Activated T-cell treated with anti-CD3 and anti-CD28 coated beads for 24 hours (primary cell): ENCODE measurements around the gene ADCK2.
"Not testable (repeated sequence)": the region's sequence is repeated elsewhere in the genome, so short reads cannot be mapped to it uniquely, and the experiment has no call there.

Experiments used
- DNase-seq: peaks from one replicate; pipeline ENCODE4 v3.0.0-alpha.2; 2020; ENCODE audit warnings: low read depth

The ADCK2 gene, protein sequence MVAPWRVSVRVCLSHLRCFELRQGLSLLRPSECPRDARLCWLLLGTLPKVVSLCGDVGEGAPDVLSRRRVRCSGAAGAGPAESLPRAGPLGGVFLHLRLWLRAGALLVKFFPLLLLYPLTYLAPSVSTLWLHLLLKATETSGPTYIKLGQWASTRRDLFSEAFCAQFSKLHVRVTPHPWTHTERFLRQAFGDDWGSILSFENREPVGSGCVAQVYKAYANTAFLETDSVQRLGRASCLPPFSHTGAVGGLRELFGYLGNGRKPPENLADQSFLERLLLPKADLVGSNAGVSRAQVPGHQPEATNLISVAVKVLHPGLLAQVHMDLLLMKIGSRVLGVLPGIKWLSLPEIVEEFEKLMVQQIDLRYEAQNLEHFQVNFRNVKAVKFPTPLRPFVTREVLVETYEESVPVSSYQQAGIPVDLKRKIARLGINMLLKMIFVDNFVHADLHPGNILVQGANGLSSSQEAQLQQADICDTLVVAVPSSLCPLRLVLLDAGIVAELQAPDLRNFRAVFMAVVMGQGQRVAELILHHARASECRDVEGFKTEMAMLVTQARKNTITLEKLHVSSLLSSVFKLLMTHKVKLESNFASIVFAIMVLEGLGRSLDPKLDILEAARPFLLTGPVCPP

DNA sequence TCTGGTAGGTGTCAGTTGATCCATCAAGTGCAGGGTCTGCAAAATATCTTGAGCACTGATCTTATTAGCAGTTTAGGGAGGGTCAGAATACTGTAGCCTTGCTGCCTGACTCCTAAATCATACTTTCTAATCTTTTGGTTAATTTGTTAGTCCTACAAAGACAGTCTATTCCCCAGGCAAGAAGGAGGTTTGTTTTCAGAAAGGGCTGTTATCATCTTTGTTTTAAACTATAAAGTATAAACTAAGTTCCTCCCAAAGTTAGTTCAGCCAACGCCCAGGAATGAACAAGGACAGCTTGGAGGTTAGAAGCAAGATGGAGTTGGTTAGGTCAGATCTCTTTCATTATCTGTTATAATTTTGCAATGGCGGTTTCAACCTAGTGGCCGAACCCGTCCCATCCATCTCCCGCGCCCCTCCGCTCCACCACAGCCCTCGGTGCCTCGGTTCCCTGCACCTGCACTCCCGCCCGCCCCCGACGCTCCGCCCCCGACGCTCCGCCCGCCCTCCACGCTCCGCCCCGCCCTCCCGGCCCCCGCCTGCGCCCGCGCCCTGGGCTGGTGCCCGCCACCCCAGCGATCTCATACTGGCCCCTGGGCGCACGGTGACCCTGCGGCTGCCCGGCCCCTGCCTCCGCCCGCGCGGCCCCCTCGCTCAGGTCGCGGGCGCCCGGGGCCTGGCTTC, at the start of gene ADCK2:
ADCK2 (plus strand) TSS at position 564 of the 681 bp plus-strand sequence. CDS start 386 bp downstream, outside the sequence.
- DNase-seq = peak; percentile 54

DNA sequence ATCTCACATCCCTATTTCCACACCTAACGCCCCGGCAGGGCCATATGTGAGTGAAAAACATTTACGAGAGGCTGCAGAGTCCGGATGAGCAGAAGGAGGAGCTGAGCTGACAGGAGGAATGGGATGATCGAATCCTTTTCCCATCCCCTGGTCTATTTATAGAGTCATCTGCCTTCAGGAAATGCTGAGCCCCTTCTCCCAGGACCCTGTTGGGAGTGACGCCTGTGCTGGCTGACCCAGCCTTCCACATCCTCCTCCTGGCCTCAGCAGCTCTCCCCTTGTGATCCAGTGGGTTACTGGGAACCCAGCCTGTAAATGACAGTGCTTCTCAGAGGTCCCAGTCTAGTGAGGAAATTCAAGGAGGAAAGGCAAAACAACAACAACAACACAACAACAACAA, 48.8 kb upstream of the ADCK2 start:
- DNase-seq = no peak

DNA sequence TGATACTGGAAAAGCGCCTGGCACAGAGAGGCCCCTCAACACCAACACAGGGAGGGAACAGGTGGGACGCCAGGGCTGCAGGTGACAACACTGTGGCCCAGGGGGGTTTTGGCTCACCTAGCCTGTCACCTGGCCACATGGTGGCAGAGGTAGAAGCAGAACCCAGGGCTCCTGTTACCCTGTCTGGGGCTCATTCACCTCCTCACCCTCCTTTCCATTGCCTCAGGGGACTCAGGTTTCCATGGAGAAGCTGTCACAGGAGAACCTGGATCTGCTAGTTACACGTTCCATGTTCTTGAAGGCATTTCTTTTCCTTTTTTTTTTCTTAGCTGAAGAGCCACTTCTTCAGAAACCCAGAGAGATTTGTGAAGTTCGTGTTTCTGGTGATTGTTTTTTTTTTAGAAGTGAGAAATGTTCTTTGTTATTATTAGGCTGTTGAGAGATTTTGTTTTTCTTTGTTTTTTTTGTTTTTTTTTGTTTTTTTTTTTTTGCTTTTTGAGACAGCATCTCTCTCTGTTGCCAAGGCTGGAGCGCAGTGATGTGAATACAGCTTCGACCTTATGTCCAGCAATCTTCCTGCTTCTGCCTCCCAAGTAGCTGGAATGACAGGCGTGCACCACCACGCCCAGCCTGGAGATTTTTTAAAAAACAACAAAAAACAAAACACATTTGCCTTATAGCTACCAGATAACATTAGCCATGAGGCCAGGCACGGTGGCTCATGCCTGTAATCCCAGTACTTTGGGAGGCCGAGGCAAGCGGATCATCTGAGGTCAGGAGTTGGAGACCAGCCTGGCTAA, 48.2 kb upstream of the ADCK2 start:
- no peak for DNase-seq

DNA sequence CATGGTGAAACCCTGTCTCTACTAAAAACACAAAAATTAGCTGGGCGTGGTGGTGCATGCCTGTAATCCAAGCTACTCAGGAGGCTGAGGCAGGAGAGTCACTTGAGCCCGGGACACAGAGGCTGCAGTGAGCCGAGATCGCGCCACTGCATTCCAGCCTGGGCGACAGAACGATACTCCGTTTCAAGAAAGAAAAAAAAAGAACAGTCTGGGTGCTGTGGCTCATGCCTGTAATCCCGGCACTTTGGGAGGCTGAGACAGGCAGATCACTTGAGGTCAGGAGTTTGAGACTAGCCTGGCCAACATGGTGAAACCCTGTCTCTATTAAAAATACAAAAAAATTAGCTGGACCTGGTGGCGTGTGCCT, 47.6 kb upstream of the ADCK2 start:
- DNase-seq = not testable (repeated sequence)

DNA sequence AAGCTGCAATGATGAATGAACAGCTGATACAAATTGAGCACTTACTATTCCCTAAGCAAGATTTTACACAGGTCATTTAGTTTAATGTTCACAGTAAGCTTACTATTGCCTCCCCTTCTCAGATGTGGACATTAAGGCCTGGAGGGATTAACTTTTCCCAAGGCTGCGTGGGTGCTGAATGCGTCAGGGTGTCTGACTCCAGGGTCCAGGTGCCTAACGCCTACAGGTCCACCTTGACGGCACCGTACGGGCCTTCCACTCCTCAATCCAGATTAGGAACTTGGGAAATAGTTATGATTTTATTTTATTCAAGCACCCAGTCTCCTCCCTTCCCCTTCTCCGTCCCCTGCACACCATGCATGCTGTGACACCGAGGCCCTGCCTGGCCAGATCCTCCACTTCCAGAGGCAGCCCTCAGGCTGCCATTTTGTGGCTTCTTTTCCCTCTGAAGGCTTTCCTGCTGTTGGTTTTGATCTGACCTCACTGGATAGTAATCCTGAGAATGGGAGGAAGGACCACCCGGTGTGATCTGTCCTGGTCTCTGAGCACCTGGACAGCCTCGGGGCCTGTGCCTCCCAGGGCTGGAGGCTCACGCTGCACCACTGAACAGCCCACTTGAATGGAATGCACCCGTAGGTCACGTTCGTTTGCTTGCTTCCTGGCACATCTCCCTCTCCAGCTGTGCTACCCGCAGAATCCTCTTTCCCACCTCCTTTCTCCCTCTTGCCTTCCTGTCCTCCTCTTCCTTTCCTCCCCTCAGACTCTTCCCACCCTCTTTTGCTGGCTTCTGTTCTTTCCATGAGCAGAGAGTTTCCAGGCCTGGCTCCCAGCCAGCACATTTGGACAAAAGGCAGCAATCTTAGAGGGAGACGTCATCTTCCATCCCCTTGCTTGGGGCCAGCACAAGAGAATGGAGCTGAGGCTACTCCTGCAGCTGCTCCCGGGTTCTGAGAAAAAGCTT, 46.6 kb upstream of the ADCK2 start:
- DNase-seq = no peak

DNA sequence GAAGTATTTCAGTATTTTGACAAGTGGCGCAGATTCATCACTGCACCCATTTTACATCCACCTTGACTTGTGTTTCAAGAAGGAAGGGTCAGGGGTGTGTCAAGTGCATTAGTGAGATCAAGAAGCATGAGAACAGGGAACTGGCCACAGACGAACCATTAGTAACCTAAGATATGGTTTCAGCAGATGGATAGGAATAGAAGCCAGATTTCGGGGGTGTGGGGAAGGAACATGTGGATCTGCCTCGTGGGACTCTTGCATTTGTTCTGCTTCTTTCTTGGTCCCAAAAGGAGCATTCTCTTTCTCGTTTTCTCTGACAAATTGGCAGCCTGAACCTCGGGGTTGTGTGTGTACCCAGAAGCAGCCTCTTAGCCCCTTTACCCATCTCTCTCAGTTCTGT, 41.7 kb upstream of the ADCK2 start:
- DNase-seq = no peak

DNA sequence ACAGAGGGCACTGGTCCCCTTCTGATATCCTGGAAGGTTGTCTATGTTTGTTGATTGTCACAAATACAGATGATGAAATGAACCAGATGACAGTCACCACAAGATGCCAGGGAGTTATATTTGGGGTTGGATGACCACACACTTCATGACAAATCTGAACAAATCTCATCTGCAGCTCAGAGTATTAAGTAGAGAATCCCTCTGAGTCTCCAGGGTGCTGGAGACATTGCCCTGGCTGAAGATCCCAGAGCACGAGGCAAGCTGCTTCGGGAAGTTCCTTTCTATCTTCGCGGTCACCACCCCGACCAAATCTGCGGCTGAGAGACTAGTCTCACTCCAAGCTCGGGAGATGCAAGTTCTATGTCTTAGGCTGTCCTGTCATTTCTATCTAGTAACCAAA, 41.1 kb upstream of the ADCK2 start:
- DNase-seq = no peak

DNA sequence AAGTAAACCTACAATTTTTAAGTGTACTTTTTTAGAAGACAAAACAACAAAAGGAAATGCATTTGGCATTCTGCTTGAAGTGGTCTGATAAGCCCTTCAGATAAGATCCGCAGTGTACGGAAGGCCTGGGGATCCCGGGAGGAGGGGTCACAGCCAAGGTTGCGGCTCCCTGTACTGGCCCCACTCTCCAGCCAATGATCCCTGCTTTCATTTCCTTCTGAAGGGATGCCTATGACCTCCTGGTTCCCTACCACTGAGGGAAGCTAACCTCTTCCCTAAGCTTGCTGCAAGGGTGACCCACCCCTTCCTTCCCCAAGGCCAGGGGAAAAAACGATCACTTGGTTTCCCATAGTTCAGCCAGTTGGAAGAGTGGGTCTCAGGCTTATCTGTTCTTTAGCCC, 37.4 kb upstream of the ADCK2 start:
- no peak for DNase-seq

DNA sequence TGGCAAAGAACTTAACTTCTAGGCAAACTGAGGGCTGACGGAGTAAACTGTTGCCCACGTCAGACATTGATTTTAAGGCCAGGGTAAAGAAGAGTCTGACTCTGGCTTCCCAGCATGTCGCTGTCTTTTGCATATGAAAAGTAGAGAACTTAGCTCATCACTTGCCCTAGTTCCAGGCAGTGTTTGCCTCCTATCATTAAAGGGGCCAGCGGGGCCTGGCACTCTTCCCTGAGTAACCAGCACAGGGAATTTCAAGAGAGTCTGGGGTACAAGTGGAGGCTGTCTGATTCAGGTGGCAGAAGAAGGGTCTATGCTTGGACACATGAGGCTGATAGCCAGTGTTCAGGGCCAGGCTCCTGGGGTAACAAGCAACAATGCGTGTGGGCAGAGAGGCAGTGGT, 36.9 kb upstream of the ADCK2 start:
- no peak for DNase-seq

DNA sequence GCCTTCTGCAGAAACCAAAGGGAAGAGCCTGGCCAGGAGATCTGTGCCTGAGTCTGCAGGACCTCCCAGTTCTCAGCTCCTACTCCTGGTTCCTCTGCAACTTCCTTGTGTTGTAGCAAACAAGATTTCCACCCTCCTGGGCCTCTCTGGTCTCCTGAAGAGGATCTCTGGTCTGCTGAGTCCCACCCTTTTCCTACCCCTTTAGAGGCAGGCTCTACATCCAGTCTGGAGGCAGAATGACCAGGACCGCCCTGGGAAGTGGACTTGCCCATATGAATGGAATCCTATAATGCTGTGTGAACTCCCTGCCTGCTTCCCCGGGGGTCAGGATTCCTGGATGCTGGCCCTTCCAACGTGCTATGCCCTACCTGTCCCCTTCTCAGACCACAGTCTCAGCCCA, 35.3 kb upstream of the ADCK2 start:
- no peak for DNase-seq

DNA sequence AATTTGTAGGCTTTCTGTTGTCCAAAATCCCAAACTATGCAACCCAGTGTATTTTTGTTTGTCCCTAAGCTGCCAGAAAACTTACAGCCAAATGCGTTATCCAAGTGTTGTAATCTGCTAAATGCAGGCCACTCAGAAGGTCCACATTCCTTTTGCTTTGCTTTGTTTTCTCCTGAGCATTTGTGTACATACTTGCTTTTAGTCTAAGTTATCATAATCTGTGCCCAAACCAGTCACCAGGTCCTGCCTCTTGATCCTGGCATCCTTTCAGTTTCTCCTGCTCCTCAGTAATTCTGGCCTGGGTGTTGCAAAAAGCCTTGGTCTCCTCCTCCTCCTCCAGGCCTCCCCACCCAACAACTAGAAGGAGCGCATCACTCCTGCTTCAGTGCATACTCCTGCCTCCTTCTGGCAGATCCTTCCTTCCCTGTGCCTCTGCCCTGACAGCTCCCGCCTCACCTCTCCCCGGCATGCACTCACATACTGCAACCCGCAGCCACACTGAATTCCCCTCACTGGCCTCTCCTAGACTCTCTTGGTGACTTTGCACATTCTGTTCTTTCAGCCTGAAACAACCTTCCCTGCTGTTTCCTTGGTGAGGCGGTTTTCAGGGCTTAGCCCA, 34.5 kb upstream of the ADCK2 start:
- no peak for DNase-seq

DNA sequence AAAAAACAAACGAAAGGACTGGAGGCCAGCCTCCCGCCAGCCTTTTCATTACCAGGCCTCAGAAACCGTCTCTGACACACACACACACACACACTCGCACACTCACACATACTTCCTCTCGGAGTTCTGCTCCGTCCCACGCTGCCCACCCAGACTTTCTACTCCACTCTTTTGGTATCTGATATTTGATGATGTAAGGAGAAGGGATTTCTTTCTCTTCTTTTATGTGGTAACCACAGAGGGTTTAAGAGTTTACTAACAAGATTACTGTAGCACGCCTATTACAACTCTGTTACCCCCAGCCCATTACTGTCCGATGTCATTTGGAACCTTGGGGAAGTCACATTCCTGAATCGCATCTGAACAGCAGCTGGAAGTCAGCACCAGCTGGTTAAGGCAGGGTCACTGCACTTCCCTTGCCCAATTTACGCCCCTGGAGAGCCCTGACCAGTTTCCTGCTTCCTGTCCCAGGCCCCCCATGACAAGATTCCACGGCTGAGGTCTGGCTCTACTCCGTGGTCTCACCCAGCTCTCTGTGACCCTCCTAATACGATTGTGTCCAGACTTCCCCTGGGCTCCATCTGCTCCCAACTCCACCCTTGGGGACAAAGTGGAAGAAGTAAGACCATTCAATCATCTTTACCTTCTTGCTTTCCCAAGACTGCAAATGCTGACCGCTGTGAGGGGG, 33.2 kb upstream of the ADCK2 start:
- DNase-seq = no peak

DNA sequence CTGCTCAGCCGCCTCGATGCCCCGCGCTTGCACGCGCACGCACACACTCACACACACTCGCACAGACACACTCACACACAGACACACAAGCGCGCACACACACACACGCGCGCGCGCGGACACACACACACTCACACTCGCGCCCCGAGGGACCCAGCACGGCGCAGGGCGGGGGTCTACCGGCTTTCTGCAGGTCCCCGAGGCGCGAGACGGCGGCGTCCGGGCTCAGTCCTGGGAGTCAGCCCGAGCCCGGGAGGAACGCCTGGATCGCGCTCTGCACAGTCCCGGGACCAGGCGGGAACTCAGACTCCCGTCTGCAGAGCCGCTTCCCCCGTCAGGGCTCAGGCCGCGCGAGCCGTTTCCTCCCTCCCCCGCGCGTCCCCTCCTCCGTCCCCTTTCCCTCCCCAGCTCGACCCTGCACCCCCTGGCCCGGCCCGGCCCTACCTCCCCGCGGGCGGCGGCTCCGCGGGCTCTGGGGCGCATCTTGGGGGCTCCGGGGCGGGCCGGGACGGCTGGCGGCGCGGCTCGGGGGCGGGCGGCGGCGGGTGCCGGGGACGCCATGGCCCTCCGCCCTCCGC, 32.6 kb upstream of the ADCK2 start:
- DNase-seq = no peak

DNA sequence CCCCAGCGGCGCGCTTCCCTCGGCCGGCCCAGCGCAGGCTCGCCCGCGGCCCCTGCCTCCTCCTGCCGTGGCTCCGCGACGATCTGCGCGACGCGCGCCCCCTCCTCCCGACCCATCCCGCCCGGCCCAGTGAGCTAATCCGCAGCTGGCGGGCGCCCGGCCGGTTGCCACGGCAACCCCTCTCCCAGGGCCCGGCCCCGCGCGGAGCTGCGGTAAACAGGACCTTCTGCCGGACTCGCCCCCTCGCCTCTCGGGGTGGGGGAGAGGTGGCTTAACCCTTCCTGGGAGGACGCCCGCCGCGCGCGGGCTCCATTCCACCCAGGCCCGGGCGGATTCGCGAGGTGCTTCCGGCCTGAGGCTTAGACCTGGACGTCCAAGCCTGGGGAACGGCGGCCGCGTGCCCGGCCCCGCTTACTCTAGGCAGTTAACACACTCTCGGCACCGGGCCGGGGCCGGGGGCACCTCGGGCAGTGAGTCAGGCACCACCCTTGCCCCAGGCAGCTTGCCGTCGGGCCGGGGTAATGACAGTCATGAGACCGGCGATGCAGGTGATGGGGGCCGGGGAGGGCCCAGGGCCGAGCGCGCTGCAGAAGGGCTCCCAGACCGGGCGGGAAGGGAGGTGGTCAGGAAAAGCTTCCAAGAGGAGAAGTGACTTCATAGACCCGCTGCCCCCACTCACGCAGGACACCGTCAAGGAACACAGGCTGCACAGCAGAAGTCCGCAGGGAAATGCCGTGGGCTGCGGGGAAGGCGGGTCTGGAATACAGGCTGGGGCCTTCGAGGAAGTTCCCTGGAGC, 31.8 kb upstream of the ADCK2 start, which contains the start of gene DENND2A:
DENND2A (minus strand) TSS at position 87 of the 797 bp plus-strand sequence. CDS start 38,416 bp downstream, outside the sequence.
- no peak for DNase-seq

DNA sequence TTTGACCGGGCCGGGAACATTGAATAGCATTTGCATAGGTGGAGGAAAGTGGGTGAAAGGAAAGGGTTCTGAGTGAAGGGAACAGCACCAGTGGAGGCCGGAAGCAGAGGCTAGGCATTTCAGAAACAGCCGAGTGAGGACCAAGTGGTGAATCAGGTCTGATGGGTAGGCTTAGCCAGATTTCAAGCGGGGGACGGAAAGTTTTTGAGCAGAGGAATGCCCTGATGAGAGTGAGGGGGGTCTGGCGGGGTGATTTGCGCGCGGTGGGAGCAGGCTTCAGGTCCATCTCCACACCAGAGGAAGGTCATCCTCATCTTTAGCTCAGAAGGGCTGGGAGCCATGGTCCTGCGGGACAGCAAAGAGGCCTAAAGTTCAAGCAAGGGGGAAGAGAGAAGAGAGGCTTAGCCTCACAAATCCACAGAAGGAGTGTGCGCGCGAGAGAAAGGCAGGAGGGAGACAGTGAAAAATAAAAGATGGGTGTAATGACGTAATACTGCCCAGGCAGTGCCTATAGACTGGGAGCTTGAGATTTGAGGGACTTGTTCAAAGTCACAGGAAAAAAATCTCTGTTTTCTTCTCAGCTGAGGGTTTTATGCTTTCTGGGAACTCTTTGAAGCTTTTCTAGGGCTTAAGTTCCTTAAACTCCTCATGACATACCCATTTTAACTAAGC, 31.1 kb upstream of the ADCK2 start:
- DNase-seq = no peak

DNA sequence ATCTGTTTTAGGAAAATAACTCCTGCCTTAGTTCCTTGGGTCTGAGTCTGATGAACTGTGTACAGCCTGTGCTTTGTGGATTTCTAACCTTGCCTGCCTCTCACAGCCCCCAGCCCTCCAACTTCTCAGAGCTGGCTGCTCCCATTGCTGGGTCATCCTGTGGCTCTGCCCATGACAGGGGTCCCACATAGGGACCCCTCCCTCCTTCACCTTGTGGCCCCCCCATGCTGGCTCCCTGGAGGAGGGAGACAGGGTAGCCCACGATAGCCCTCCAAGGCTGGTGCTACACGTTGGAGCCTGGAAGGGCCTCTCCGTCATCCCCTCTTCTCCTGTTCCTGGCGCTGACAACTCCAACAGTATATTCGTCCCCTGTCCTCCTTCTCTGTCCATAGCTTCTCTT, 29.3 kb upstream of the ADCK2 start:
- DNase-seq = no peak

DNA sequence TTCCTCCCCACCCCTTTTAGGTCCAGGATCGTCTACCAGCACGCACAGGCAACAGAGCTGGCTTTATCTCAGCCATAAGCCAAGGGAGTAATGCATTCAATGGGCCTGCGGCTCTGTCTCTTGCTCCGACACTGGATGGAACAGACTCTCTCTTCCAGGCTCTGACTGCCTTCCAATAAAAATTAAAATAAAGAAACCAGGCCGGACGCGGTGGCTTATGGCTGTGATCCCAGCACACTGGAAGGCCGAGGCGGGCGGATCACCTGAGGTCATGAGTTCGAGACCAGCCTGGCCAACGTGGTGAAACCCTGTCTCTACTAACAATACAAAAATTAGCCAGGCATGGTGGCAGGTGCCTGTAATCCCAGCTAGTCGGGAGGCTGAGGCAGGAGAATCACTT, 28.0 kb upstream of the ADCK2 start:
- DNase-seq = not testable (repeated sequence)
